Glomerular visceral epithelial cell (primary cell): ENCODE results near the gene CDK6.
"Not testable (repeated sequence)": the region's sequence is repeated elsewhere in the genome, so short reads cannot be mapped to it uniquely, and the experiment has no call there.

Experiments
- DNase-seq: peaks from one replicate; pipeline ENCODE4 v3.0.0-alpha.2; 2016; ENCODE audit errors: extremely low spot score

Gene CDK6

DNA sequence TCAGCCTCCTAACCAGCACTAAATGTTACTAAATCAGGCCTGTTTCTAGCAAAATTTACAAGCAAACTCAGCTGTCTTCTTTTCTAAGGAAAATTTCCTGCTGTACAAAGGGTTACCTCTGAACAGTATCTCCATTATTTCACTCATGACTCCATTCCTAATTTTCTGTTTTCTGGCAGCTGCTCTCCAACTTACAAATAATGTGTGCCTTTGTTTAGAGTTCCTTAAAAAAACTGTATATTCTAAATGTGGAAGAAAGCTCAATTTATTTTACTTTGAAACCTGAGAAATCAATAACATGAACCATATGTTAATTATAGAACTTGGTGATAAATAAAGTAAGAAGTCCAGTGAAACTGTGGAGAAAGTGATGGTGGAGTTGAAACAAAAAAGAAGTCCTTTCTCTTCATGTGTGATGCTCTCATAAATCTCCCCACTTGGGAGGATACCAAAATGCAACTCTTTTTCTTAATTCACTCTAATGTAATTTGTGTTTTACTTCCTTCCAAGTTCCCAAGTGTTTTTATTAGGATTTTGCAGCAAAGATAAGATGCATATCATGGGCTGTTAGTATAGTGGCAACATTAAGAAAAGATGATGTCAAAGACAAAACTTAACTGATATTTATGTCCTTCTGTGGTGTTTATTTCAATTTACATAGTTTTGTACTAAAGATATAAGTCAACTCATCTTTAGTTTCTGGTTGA is 74.8 kb downstream of the CDK6 start:
- DNase-seq: no peak

GRCh38 chr7:92758796-92759431 is 77.5 kb downstream of the CDK6 start:
- DNase-seq: no peak

DNA sequence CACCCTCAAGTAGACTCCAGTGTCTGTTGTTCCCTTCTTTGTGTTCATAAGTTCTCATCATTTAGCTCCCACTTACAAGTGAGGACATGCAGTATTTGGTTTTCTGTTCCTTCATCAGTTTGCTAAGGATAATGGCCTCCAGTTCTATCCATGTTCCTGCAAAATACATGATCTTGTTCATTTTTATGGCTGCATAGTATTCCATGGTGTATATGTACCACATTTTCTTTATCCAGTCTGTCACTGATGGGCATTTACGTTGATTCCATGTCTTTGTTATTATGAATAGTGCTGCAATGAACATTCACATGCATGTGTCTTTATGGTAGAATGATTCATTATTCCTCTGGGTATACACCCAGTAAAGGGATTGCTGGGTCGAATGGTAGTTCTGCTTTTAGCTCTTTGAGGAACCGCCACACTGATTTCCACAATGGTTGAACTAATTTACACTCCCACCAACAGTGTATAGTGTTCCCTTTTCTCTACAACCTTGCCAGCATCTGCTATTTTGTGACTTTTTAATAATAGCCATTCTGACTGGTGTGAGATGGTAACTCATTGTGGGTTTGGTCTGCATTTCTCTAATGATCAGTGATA is 79.0 kb downstream of the CDK6 start:
- not testable (repeated sequence) for DNase-seq

DNA sequence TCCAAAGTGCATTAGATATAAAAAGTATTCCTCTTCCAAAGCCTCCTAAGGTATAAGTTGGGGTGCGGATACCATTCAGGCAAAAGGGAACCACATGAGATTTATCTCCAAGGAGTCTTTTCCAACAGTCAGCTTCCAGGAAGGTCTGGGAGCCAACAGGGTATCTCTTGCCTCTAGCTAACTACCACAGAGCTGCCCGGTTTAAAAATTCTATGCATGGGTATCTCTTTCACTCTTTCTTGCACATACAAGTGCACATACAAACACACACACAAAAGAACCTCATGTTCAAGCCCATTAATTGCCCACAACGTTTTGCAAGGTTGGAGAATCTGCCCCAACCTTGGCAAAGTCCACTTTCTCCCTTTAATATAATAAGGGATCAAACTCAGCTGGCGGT is 80.7 kb downstream of the CDK6 start:
- no peak for DNase-seq

- DNase-seq: no peak
Measured at GRCh38 chr7:92754919-92755581, 81.3 kb downstream of the CDK6 start.

DNA sequence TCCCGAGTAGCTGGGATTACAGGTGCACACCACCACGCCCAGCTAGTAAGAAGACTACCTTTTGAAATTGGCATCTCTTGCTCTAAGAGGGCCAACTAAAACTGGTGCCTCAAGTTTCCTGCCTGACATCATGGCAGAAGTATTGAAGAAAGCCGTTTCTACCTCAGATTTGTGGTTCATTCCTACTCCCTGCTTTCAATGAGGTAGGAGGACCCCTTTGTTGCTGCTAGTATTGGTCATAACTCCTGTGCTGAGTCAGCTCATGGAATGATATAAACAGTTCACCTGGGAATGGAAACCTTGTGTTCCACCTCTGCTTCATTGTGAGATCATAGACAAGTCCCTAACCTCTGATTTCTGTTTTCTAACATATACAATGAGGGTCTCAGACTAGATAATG is 82.8 kb downstream of the CDK6 start:
- peak; percentile 41 for DNase-seq

GRCh38 chr7:92751902-92752901 is 84.2 kb downstream of the CDK6 start:
- peak; percentile 77 for DNase-seq

DNA sequence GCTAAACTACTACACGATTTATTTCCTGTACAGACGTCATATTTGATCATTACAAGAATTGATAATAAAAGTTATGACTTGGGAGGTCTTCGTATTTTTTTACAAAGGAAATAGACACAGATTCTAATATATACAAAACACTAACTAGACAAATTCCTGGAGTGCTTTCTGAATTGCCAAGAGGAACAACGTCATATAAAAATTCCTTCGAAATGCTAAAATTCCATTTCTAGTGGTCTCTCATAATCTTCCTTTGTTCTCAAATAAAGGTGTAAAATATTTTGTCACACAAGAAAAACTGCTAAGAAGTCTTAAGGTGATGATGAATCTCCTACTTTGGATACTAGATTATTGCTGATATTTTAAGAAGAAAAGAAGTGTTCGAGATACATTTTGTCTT is 85.4 kb downstream of the CDK6 start:
- no peak for DNase-seq

DNA sequence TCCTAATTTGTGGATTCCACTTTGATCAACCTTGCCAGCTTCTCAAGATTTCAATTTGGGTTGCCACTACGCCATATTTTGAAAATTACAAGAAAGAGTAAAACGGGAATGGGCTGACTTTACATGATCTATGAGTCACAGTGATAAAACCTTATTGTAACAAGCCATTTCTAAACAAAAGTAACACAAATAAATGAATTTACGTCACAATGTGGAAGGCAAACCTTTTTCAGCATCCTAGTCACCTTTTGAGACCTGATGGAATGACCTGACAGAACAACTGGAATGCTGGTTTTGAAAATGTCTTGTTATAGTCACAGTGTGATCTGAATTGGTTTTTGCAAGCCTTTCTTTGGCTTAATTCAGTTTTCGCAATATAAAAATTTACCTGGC is 85.9 kb downstream of the CDK6 start:
- DNase-seq: no peak

- no peak for DNase-seq
Measured at GRCh38 chr7:92749832-92750446, 86.4 kb downstream of the CDK6 start.

GRCh38 chr7:92749327-92749755 is 87.0 kb downstream of the CDK6 start:
- DNase-seq: no peak

DNA sequence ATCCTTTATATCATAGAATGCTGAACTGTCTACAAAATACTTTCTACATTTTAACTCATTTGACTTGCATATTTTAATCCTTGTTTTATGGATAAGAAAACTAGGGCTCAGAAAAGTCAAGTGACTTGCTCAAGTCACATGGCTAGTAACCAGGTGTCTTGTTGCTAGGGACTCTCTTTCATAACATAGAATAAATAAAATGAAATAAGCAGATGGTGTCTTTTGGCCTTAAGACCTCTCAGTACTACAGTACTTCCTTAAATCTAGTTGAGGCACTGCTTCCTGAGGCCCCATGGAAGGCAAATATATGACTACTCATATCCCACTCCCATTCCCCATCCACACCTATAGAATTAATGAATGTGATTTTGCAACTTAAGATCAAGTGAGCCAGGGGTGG is 87.9 kb downstream of the CDK6 start:
- DNase-seq: no peak

- DNase-seq: peak; percentile 55
Measured at GRCh38 chr7:92747041-92747835, 89.1 kb downstream of the CDK6 start.

DNA sequence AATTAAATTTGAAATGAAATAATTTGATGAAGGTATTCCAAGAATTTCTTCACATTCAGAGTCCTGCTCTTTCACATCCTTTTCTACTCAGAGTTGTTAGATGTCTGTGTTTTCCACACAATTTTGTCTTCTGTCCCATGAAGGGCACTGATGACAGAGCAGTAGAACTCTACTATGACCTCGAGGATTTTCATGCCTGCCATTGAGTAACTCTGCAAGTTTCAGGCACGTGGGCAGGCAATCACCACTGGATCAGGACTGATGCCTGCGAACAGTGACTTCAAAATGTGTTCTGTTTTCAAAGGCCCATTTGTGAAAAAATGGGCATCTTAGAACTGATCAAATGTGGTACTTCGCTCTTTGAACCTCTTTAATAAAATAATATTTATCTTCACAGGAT is 91.1 kb downstream of the CDK6 start:
- no peak for DNase-seq

DNA sequence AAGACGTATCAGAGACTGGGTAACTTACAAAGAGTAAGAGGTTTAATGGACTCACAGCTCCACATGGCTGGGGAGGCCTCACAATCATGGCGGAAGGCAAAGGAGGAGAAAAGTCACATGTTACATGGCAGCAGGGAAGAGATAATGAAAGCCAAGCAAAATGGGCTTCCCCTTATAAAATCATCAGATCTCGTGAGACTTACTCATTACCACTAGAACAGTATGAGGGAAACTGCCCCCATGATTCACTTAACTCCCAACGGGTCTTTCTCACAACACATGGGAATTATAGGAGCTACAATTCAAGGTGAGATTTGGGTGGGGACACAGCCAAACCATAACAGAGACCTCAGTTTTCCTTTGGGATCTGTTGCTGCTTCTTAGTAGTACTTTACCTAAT is 92.2 kb downstream of the CDK6 start:
- not testable (repeated sequence) for DNase-seq

DNA sequence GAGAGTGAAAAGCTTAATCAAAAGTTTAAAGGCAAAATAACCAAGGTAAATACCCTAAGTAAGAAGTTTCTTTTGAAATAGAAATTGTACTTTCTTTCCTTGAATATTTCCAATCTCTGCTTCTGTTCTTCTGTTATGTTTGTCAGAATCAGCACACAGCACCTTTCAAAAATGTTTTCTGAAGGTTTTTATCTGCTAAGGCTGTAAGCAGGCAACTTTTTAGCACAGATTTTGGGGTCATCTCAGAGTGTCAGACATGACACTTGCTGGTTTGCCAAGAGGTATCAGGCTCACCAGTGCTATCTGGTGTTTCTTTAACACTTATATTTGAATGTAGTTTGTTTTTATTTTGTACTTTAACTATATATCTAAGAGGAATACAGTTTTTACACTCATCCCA is 94.2 kb downstream of the CDK6 start:
- DNase-seq: no peak

DNA sequence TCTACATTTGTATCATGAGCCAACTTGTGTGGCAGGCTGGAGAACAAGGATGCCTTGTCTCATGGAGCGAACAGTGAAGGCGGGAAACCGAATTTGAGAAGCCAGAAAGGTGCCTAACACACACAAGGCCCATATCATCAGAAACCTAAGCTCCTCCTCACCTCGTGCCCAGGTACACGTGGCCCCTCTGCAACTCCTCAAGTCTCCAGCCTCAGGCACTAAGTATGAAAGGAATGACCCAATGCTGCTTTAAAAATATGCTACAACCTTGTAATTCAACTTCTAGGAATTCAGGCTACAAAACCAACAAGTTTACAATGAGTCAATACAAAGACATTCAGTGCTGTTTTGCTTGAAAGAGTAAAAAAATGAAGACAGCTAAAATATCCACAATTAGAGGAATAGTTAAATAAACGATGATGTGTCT is 95.7 kb downstream of the CDK6 start:
- DNase-seq: peak; percentile 75

DNA sequence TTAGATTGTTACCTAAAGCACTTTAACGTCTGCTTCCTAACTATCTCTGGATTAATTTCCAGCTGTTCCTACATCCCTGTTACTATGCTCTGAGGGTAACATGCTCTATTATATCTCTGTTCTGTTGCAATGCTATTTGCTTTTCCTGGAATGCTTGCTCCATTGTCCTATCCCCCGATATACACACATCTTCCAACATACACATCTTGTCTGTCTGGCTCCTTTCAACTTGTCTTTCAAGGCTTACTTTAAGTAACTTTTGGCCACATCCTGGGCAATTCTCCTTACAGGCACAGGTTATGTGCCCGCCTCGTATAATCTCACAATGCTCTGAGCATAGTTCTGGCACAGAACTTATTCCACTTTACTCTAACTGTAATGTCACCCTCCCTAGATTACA is 96.2 kb downstream of the CDK6 start:
- no peak for DNase-seq

GRCh38 chr7:92739091-92739490 is 97.3 kb downstream of the CDK6 start:
- no peak for DNase-seq

- DNase-seq: no peak
Measured at GRCh38 chr7:92737706-92738105, 98.7 kb downstream of the CDK6 start.
